HG03521 (cell line): ENCODE data around the gene MBOAT2.

Experiments used
- ATAC-seq: cut with Tn5 transposase; IDR thresholded peaks from one replicate; pipeline ENCODE4 v1.9.1; 2021; ENCODE audit warnings: mild to moderate bottlenecking, moderate library complexity; ENCODE audit not compliant: unreplicated experiment

The MBOAT2 gene

DNA sequence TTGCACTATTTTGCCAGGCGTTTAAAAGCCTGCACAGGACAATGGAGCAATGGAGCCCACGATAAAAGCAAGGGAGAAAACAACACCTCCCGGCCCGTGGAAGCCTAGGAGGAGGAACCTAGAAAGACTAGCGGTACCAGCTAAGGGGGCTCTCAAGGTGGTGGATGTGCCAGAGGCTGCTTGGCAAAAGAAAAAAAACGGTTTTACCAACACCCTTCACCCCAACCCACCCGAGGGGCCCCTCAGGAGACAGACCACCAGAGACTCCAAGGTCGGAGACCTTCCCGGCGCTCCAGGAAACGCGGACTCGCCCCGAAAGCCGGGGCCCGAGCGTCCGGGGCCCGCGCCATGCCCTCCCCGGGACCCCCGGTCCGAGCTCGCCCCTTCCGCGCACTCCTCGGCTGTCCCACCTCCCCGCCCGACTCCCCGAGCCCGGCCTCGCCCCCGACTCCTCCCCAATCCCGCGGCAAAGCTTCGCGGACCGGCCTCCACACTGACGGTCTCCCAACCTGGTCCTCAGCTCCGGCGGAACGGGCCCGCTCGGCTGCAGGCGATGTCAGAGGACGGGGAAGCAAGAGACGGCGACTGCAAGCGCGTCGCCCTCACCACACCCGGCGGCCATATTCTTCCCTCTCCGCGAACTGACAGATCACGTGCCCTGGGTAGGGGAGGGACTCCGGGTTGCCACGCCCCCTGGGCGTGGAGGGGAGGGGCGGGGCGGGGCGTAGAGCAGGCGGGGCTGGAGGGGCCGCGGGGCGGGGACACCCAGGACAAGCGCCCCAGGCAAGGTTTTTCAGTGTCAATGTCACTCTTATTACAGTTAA is 166.3 kb downstream of the MBOAT2 start, which contains the start of gene KIDINS220:
Gene KIDINS220 (minus strand): TSS at position 643 of the 824 bp plus-strand sequence. CDS start 10,520 bp downstream, outside the sequence.
- peak; percentile 93 for ATAC-seq

DNA sequence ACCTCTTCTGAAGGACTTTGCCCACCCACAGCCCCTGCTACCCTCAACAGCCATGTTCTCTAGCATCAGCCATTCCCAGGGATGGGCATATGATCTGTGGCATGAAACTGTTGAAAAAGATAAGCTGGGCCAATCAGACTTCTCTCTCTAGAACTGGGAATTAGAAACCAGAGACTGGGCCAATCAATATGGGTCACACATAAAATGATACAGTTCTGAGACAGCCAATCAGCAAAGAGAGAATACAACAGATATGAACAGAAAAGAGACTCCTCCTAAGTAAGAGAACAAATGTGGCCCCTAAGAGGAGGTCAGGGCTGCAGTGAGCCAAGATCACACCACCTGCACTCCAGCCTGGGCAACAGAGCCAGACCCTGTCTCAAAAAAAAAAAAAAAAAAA is 168.2 kb downstream of the MBOAT2 start:
- no peak for ATAC-seq

DNA sequence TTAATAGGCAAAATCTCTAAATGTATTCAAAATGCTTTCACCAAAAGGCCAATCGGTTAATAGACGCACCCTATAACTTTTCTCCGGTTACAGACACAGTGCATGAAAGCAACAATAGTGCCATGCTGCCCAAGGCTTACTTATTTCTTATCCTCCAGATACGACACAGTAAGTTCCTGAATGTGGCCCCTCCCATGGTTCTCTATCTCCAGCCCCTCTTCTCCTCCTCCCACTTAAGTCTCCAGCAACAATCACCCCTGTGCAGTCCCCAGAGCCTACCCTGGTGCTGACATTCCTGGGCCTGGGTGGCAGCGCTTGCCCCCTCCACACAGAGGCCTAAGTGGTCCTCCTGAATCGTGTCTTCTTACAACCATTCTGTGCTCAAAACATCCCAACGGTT is 169.6 kb downstream of the MBOAT2 start:
- ATAC-seq, result no peak

DNA sequence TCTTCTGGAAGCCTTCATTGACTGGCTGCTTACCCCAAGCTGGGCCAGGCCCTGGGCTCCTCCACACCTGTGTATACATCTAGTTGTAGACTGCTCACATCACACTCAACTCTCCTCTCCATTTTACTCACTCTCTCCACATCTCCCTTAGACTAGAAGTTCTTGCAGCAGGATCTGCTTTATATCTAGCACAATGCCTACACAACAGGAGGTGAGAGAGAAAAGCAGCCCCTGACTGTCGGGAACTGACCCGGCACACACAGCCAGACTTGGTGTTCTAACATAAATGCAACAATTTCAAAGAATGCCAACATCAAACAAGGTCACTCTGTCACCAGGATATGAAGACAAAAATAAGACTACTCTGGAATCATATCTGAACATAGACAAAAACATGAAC is 172.0 kb downstream of the MBOAT2 start:
- ATAC-seq, result no peak

DNA sequence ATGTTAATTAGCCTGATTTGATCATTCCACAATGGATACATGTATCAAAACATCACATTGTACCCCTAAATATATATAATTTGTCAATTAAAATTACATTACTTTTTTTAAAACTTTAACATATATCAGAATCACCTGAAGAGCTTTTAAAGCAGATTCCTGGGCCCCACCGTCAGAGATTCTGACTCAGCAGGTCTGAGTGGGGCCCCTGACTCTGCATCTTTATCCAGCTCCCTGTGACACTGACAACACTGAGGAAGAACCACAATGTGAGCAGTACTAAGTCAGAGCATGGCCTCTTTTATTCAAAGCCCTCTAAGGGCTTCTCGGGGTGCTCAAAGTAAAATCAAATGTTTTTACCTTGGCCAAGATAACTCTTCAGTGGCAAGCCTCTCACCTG is 175.8 kb downstream of the MBOAT2 start:
- no peak for ATAC-seq

DNA sequence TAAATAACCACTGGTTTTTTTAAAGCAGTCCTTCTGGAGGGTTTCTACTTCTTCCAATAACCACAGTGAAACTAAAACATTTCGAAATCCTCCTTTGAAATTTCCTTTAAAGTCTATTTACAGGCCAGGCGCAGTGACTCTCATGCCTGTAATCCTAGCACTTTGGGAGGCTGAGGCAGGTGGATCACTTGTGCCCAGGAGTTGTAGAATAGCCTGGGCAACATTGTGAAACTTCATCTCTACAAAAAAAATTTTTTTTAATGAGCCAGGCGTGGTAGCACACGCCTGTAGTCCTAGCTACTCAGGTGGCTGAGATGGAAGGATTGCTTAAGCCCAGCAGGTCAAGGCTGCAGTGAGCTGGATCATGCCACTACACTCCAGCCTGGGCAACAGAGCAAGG is 181.3 kb downstream of the MBOAT2 start:
- no peak for ATAC-seq

DNA sequence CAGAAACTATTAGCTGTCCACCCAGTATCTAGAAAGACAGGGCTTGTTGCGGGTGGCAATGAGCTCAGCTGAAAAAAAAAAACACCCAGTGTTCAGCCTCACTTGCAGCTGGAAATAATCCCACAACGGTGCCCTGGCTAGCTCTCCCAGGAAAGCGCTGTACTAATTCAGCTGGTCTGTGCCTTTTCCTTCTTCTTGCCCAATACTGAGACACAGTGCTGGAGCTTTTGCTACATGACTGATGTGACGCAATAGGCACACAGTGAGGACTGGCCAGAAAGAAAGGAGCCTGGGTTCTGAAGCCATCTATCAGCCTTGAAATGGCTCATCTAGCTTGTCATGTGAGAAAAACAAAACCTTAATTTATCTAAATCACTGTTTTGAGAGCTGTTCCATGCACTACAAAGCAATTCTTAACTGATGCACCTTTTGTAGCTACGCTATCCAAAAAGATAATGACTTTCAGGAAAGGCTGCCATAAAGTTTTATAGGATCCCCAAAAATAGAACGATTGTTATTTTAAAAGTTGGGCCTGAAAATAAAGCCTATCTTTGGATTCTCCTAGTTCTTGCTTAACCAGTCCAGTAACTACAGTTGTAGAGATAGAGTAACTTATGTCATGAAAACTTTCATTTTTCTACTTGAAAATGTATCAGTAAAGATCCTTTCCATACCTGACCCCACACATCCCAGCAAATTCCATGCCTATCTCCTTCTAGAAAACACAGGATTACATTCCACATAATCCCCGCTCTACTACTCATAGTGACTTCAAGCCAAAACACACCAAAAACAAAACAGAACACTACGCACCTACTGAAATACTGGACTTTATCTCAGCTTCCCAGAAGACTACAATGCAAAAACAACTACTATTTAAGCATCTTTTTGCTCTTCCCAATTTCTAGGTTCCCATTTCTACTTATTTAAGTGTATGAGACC is 181.9 kb downstream of the MBOAT2 start:
- no peak for ATAC-seq

DNA sequence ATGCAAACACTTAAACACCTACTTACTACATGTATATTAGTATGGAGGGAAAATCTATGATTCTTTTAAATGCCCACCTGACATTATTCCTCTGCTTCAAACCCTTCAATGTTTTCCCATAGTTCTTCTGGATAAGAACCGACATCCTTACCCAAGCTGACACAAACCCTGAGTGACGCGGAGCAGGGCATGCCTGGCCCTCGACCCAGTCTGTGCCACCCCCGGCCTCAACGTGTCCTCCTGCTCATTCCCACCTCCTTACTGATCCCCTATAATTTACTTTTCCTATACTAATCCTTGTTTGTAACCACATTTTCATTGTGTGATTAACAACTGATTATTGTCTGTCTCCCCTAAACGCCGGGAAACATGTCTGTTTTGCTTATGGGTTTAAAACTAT is 183.5 kb downstream of the MBOAT2 start:
- no peak for ATAC-seq

DNA sequence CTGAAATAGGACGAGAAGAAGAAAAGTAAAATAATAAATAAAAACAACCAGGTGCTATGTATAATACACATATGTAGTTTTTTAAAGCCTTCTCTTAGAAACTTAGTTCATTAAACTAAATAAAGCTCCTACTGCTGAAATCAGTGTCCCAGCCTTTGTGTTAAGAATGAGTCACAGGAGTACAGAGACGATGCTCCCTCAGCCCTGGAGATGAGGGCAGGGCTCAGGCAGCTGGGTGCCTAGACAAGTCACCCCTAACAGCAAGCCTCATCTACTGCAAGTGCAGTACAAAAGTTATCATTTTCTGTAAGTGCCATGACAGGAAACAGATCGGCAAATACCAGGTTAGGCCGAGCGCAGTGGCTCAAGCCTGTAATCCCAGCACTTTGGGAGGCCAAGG is 184.3 kb downstream of the MBOAT2 start:
- ATAC-seq, result no peak

DNA sequence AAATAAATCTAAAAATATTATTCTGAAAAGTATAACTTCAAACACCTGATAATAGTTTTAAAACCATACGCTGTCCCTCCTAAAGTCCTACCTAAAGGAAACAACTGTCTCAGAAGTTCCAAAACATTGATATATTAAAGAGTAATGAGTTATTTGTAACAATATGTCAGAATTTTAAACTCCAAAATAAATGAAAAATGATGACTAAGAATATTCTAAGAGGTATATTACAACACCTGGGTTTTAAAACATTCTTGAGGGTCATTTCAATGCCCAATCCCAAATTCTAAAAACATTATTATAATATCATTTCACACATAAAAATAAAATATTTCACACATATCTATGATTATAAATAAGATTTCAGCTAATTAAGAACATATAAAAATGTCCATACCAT is 186.3 kb downstream of the MBOAT2 start:
- ATAC-seq, result no peak

DNA sequence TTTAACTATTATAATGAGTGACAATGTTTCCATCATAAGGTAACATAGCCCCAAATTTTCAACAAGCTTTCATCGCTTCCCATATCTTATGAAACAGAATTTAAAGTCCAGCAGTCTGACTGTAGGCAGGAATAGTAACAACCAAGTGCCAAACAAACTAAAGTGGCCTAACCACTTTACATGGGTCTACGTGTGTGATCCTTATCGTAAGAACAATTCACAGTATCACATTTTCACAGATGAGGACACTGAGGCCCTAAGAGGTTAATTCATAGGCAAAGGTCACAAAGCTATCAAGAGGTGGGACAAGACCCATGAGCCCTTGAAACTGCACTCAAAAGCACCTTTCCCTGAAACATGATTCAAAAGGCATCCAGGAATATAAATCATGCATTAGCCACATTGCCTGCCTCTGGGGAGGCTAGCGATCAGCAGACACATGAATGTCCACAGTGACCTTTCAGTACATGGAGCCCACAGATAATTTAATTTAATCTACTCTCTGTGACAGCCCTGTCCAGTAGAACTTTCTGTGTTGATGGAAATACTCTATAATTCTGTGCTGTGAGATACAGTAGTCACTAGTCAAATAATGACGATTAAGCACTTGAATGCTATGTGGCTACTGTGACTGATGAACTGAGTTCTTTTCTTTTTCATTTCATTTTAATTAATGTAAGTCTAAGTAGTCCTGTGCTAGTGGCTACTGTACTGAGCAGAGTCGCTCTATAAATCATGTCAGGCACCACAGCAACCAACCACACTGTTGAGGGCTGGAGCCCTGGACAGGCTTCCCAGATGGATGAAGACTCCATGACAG is 196.4 kb downstream of the MBOAT2 start:
- no peak for ATAC-seq

DNA sequence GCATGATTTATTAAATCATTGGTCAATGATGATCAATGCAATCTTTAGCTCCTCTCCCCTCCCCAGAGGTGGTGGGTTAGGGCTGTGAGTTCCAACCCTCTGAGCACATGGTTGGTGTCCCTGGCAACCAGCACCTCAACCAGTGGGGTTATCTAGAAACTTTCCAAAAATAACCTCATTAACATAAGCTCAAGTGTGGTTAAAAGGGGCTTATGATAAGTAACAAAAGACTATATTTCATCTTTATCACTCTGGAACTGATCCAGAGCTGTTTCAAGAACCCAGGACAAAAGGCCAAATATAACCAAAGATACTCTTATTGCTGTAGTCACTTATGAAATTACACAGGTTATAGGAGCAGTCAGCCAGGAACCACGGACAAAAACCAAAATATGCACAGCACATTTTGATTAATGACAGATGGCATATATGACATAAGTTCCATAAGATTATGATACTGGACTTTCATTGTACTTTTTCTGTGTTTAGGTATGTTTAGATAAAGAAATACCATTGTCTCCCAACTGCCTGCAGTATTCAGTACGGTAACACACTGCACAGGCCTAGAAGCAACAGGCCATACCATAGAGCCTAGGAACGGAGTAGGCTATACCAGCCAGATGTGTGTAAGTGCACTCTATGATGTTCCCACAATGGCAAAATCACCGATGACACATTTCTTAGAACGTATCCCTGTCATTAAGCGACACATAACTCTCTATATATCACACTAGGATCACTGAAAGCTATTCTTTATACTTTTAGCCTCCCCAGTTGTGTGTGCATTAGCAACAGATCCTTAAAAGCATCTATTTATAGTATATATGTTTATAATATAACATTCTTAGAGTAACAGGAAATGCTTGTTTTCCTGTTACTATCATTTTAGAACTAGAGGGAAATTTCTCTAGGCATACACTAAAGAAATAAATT is 197.9 kb downstream of the MBOAT2 start:
- no peak for ATAC-seq

DNA sequence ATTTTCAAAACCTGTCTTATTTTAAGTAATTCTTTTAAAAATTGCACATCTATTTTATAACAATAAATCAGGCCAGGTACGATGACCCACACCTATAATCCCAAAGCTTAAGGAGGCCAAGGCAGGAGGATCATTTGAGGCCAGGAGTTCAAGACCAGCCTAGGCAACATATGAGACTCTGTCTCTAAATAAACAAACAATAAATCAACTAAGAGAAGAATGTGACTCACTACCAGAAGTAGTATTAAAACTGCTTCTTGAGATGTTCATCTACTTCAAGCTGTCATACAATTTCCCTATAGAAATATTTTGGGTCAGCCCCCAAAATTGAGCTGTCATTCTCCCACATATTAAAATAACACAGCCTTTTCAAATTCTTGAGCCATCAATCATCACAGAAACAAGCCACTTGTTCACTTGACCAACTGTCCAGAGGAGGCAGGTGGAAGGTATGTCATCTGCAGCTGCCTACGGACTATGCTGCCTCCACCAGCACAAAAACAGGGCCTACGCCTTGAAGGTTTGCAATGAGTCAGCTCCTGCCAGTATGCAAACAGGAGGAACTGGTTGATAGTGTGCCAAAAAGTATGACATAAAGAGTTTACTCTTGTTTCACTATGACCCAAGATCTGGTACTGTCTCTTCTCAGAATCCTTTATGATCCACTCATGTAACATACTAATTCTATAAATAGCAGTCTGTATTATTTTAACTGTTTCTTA is 199.7 kb downstream of the MBOAT2 start:
- ATAC-seq, result peak; percentile 99

DNA sequence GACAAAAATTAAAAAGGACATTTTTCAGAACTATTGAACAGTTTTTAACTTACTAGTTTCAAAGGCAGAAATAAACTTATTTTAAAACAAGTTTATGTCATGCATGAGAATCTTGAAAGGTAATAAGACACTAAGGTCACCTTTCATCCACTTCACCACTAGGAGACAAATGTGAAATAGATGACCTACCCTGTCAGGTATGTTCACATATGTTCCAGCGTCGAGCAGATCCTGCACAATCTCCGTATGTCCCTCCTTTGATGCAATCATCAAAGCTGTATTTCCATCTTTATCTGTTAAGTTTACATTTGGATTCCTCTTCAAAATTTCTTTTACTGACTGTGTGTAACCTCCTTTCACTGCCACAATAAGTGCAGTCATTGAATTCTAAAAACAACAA is 200.7 kb downstream of the MBOAT2 start:
- no peak for ATAC-seq
